DOHH2 (cell line): ENCODE results near the gene TLK2.
"Not testable (repeated sequence)": the region's sequence is repeated elsewhere in the genome, so short reads cannot be mapped to it uniquely, and the experiment has no call there.

Source experiments
- CTCF ChIP-seq: fragments of 200-600 bp; sonication (generic); IDR thresholded peaks from one replicate; pipeline ENCODE4 v1.5.1; 2014; ENCODE audit warnings: antibody characterized with exemption, mild to moderate bottlenecking, low read depth, low read length; ENCODE audit not compliant: poor library complexity, severe bottlenecking
- EZH2phosphoT487 ChIP-seq: fragments of 200-600 bp; sonication (generic); IDR thresholded peaks from 2 replicates; pipeline ENCODE4 v1.6.1; 2017; ENCODE audit warnings: borderline replicate concordance, mild to moderate bottlenecking, antibody characterized with exemption, low read length, moderate library complexity, mixed read lengths

DNA sequence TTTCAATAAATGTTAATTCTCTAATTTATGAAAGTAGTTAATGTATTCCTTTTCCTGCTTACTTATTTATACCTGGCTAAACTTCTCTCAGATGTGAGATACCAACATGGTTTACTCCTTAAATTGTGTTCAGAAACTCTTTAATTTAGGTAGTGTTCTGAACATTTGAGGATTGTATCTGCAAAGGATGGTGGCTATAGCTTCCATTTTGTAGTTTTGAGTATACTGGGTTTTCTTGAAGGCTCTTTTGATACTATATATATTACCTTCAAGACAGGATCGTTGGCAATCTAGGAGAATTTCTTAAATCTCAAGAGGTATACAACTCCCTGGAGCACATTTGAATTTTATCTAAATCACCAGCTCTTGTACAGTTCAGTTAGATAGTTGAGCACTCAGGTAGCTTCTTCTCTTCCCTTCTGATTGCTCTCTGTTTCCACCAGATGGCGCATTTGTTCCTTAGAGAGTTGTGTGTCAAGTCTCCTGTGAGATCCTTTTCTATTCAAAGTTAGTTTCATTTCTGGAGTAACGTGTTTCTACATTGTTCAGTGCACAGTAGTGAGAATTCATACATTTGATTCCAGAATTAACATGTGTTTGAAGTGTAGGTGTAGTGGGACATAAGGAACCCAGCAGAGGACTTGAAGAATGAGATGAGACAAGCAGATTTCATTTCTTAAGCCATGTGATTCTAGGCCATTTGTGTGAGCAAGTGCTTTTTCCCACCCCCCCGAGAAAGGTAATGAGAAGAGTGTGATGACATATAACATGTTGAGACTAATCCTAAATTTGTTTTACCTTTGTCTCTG, 74.4 kb downstream of the TLK2 start:
- TF ChIP-seq CTCF = peak; percentile 55
- not testable (repeated sequence) for TF ChIP-seq EZH2phosphoT487
